ENCODE measurements around the gene CPED1. TPM values are rescaled to one million over a fixed set of nuclear protein-coding genes. Genes with fewer than 3 reads are reported as not detected.
"Not testable (repeated sequence)": the region's sequence is repeated elsewhere in the genome, so short reads cannot be mapped to it uniquely, and the experiment has no call there.

Gene CPED1
- total RNA-seq, 1 experiment from 2014 or later, result 0.39 TPM

DNA sequence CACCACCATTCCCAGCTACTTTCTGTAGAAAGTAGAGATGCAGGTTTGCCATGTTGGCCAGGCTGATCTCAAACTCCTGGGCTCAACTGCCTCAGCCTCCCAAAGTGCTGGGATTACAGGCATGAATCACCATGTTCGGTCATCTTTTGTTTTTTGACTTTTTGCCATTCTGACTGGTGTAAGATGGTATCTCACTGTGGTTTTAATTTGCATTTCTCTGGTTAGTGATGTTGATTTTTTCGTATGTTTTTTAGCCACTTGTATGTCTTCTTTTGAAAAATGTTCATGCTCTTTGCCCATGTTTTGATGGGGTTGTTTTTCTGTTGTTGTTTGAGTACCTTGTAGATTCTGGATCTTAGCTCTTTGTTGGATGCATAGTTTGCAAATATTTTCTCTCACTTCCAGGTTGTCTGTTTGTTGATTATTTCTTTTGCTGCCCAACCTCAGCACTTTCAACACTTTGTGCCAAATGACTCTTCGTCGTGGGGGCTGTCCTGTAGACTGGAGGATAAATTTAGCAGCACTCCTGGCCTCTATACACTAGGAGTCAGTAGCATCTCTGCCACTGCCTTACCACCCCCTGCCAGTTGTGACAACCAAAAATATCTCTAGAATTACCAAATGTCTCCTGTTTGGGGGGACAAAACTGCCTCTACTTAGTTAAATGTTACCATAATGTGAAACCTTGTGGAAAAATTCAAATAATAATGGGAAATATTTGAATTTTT is 6.5 kb upstream of the CPED1 start:
- in situ Hi-C loops (cut with HindIII; ENCODE audit: low pct_unique_long_range_greater_than_20kb, low sequenced_read_pairs), result no loop called here
- no peak for DNase-seq (ENCODE audit: low read depth, low spot score)
- Histone ChIP-seq H3K27me3 (ENCODE audit: control insufficient read depth, insufficient read depth, low read length) (0 out of 2 replicates have a peak, but pooled peaks cover 5% of the 10 kb centered on the region), H3K4me1 (ENCODE audit: control insufficient read depth, insufficient read depth, low read length) (no peaks in the 10 kb centered on the region), H3K36me3 (ENCODE audit: control insufficient read depth, insufficient read depth, low read length) (no peaks in the 10 kb centered on the region), H3K27ac (ENCODE audit: low read length) (no peak overlapping the region), H3K9me3 (ENCODE audit: control insufficient read depth, insufficient read depth, low read depth, low read length) (no peaks in the 10 kb centered on the region), H3K4me3 (ENCODE audit: low read depth in 2 of 2, low read length in 2 of 2) (no peak overlapping the region)
- no peak for ATAC-seq
- ChIA-PET CTCF (no interaction called here), POLR2A (no interaction called here)
- BruUV-seq (replicated peaks), result no TSS peak
- no peak for TF ChIP-seq SIN3A (IDR thresholded peaks at IDR 0.05; ENCODE audit: borderline replicate concordance, insufficient read depth, low read depth, low read length)
- no peak for TF ChIP-seq TCF7L2 (IDR thresholded peaks at IDR 0.05; ENCODE audit: low read depth, low read length)
- TF ChIP-seq, protein P1, sequence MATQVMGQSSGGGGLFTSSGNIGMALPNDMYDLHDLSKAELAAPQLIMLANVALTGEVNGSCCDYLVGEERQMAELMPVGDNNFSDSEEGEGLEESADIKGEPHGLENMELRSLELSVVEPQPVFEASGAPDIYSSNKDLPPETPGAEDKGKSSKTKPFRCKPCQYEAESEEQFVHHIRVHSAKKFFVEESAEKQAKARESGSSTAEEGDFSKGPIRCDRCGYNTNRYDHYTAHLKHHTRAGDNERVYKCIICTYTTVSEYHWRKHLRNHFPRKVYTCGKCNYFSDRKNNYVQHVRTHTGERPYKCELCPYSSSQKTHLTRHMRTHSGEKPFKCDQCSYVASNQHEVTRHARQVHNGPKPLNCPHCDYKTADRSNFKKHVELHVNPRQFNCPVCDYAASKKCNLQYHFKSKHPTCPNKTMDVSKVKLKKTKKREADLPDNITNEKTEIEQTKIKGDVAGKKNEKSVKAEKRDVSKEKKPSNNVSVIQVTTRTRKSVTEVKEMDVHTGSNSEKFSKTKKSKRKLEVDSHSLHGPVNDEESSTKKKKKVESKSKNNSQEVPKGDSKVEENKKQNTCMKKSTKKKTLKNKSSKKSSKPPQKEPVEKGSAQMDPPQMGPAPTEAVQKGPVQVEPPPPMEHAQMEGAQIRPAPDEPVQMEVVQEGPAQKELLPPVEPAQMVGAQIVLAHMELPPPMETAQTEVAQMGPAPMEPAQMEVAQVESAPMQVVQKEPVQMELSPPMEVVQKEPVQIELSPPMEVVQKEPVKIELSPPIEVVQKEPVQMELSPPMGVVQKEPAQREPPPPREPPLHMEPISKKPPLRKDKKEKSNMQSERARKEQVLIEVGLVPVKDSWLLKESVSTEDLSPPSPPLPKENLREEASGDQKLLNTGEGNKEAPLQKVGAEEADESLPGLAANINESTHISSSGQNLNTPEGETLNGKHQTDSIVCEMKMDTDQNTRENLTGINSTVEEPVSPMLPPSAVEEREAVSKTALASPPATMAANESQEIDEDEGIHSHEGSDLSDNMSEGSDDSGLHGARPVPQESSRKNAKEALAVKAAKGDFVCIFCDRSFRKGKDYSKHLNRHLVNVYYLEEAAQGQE (IDR thresholded peaks at IDR 0.05; ENCODE audit: insufficient read depth in 1 of 2, low read depth in 2 of 2, low read length in 1 of 2), result no peak
- TF ChIP-seq, protein P2, sequence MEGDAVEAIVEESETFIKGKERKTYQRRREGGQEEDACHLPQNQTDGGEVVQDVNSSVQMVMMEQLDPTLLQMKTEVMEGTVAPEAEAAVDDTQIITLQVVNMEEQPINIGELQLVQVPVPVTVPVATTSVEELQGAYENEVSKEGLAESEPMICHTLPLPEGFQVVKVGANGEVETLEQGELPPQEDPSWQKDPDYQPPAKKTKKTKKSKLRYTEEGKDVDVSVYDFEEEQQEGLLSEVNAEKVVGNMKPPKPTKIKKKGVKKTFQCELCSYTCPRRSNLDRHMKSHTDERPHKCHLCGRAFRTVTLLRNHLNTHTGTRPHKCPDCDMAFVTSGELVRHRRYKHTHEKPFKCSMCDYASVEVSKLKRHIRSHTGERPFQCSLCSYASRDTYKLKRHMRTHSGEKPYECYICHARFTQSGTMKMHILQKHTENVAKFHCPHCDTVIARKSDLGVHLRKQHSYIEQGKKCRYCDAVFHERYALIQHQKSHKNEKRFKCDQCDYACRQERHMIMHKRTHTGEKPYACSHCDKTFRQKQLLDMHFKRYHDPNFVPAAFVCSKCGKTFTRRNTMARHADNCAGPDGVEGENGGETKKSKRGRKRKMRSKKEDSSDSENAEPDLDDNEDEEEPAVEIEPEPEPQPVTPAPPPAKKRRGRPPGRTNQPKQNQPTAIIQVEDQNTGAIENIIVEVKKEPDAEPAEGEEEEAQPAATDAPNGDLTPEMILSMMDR (IDR thresholded peaks at IDR 0.05), result no peak; the same call in 1 of the 2 replicates
- TF ChIP-seq POLR2AphosphoS5 (IDR thresholded peaks at IDR 0.05; ENCODE audit: low read depth, low read length), result no peak
- intact Hi-C loops (cut with micrococcal nuclease; ENCODE audit: unreplicated experiment), result no loop called here

DNA sequence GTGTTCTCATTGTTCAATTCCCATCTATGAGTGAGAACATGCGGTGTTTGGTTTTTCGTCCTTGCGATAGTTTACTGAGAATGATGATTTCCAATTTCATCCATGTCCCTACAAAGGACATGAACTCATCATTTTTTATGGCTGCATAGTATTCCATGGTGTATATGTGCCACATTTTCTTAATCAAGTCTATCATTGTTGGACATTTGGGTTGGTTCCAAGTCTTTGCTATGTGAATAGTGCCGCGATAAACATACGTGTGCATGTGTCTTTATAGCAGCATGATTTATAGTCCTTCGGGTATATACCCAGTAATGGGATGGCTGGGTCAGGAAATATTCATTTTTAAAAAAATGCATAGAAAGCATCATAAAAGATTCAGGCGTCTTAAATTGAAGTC is 4.9 kb upstream of the CPED1 start:
- CTCF ChIA-PET; in situ Hi-C loops (cut with HindIII; ENCODE audit: low pct_unique_long_range_greater_than_20kb, low sequenced_read_pairs); H3K36me3 ChIP-seq (ENCODE audit: control insufficient read depth, insufficient read depth, low read length); POLR2A ChIA-PET; intact Hi-C loops (cut with micrococcal nuclease; ENCODE audit: unreplicated experiment); H3K4me1 ChIP-seq (ENCODE audit: control insufficient read depth, insufficient read depth, low read length); DNase-seq (ENCODE audit: low read depth, low spot score); H3K9me3 ChIP-seq (ENCODE audit: control insufficient read depth, insufficient read depth, low read depth, low read length); ATAC-seq; H3K27ac ChIP-seq (ENCODE audit: low read length); BruUV-seq (replicated peaks); H3K4me3 ChIP-seq (ENCODE audit: low read depth in 2 of 2, low read length in 2 of 2): not testable (repeated sequence)
- H3K27me3 ChIP-seq (ENCODE audit: control insufficient read depth, insufficient read depth, low read length), result peaks cover 11% of the 10 kb centered on the region

DNA sequence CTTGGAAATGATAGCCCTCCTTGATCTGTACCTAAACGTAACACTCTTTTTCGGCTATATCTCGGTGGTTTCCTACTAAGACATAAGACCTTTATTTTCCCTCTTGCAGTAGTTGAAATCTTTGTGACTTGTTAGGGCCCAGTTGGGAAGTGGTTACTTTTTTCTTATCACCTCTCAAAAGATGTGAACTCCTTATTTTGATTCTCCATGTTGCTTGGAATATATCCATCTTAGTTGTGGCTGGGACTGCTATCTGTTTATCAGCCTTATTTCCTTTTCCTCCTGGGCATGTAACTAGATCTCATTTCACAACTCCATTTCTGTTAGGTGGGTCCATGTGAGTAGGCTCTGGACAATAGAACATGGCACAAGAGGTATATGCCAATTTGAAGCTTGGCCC is 4.1 kb upstream of the CPED1 start:
- peaks cover 17% of the 10 kb centered on the region for H3K27me3 ChIP-seq (ENCODE audit: control insufficient read depth, insufficient read depth, low read length)
- CTCF ChIA-PET, result no interaction called here
- H3K4me3 ChIP-seq (ENCODE audit: low read depth in 2 of 2, low read length in 2 of 2), result no peak overlapping the region
- intact Hi-C loops (cut with micrococcal nuclease; ENCODE audit: unreplicated experiment), result no loop called here
- no peaks in the 10 kb centered on the region for H3K36me3 ChIP-seq (ENCODE audit: control insufficient read depth, insufficient read depth, low read length)
- POLR2A ChIA-PET, result no interaction called here
- no TSS peak for BruUV-seq (replicated peaks)
- TF ChIP-seq, protein P2 (IDR thresholded peaks at IDR 0.05), result no peak
- no peak for TF ChIP-seq SIN3A (IDR thresholded peaks at IDR 0.05; ENCODE audit: borderline replicate concordance, insufficient read depth, low read depth, low read length)
- ATAC-seq (no peak), DNase-seq (ENCODE audit: low read depth, low spot score) (no peak)
- in situ Hi-C loops (cut with HindIII; ENCODE audit: low pct_unique_long_range_greater_than_20kb, low sequenced_read_pairs), result no loop called here
- H3K9me3 ChIP-seq (ENCODE audit: control insufficient read depth, insufficient read depth, low read depth, low read length), result no peaks in the 10 kb centered on the region
- no peak overlapping the region for H3K27ac ChIP-seq (ENCODE audit: low read length)
- no peaks in the 10 kb centered on the region for H3K4me1 ChIP-seq (ENCODE audit: control insufficient read depth, insufficient read depth, low read length)
